GM19043 (cell line): ENCODE measurements around the gene ZSCAN30.

Source experiments
- ATAC-seq: cut with Tn5 transposase; IDR thresholded peaks from one replicate; pipeline ENCODE4 v1.9.1; 2021; ENCODE audit warnings: low read depth; ENCODE audit not compliant: unreplicated experiment

The ZSCAN30 gene

DNA sequence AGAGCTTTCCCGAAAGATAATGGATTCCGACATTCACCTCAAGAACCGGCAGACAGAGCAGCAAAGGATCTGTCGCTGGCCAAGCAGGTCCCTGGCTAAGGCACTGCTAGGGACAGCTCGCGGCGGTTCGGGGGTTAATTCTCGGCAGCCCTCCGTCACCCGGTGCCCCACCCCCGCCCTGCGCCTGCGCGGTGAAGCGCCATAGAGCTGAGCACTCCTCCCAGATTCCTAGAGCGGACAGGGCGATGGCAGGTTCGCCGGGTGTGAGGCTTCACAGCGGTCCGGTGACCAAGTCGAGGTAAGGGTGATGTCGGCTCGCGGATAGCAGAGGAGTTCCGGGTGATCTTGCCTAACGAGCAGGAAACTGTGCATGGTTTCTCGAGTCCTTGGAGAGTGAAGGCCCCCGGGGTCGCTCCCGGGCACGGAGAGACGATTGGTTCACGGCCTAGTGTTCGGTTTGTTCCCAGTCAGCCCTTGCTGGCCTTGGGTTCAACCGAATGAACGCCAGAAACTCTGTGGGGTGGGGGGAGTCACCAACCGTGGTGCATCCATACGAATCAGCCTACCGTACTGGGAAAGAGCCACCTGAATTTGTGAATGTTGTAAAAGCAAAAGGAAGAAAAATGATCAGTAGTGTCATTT lies at the start of gene ZSCAN30:
TSS of gene ZSCAN30 (minus strand) at position 136 of the 642 bp plus-strand sequence. CDS start 25,877 bp downstream, outside the sequence.
- peak; percentile 90 for ATAC-seq

DNA sequence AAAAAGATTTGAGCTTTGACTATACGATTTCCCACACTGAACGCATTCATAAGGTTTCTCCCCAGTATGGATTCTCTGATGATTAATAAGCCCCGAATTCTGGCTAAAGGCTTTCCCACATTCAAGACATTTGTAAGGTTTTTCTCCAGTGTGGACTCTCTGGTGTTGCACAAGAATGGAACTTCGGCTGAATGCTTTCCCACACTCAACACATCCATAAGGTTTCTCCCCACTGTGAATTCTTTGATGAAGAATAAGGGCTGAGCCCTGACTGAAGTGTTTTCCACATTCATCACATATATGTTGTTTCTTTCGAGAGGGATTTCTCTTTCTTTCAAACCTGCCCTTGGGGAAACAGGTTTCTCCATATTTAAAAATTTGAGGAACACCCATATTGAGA lies 47.3 kb upstream of the ZSCAN30 start:
- no peak for ATAC-seq

DNA sequence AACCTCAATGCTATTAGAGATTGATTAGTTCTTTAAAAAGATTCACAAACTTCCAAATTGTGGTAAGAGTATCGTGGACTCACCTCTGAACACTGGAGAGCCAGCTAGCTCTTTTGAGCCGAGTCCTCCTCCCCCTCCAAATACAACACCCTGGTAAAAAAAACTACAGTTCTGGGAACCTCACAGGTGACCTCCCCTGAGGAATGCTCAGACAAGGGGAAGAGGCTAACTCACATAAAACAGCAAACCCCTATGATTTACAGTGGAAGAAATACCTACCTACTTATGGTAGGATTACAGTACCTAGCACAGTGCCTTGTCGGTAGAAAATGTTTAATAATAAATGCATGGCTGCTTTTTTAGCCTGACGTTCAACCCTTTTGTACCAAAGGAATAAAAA lies 45.8 kb upstream of the ZSCAN30 start:
- no peak for ATAC-seq

DNA sequence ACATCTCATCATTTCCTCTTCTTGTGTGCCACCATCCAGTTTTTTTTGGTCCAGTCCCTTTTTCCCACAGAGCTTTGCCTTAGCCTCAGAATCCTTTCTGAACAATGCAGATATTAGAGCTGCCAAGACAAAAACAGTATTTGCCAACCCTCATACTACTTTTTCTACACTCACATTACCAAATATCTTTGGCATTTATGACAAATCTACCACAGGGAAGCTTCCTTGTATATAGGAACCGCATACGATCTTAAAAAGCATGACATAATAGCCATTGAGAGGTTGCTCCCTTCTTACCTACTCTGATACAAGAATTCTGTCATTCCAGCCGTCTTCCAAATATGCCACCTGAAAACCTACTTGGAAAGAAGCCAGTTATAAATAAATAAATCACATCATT lies 44.8 kb upstream of the ZSCAN30 start:
- no peak for ATAC-seq

DNA sequence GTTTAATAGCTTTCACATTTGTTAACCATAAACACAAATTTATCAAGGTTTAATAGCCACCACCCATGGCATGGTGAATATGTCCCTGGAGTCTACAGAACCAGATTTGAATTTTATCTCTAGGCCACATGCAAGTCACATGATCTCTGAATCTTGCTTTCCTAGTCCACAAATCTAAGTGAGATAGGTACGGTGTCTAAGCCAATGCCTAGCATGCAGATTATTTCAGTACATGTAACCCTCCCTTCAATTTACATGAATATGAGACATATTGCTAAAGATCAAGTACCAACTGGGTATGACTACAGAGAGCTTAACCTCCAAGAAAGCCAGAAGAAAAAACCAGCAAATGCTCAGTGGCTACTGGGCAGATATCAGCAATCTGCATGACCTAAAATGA lies 44.2 kb upstream of the ZSCAN30 start:
- ATAC-seq, result no peak

DNA sequence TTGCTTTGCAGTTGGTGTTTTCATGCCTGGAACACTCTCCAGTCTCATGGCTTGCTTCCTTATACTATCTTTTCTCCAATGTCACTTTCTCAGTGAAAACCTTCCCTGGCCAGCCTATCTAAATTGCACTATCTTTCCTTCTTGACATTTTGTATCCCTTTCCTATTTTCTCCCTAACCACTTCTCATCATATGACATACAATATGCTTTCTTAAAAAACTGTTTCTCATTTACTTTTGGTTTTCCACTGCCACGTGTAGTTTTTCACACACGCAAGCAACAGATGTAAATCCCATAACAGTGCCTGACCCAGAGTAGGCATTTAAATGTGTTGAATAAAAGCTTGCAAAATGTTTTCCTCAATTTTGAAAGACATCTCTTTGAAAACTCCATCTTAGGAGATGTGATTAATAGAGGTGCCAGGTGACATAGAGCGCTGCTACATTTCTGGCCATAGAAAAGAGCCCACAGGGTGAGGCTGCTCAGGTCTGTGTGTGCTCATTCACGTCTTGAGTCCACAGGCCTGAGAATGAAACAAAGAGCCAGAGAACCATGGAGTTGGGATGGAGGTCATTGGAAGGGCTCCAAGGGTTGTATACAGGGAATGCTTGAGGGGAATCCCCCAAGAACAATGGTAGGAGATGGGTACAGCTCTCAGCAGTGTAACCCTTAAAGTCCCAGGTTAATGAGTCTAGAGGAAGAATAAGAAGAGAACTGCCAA lies 41.5 kb upstream of the ZSCAN30 start:
- ATAC-seq, result no peak

DNA sequence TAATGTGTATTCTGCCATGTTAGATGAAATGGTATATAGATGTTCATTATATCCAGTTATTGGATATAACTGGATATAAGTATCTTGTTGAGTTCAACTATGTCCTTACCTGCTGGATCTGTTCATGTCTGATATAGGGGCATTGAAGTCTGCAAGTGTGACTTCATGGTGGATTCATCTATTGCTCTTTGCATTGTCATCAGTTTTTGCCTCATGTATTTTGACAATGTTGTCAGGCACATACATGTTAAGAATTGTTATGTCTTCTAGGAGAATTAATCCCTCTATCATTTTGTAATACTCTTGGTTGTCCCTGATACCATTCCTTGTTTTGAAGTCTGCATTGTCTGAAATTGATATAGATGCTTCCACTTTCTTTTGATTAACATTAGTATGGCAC lies 38.8 kb upstream of the ZSCAN30 start:
- ATAC-seq, result no peak

DNA sequence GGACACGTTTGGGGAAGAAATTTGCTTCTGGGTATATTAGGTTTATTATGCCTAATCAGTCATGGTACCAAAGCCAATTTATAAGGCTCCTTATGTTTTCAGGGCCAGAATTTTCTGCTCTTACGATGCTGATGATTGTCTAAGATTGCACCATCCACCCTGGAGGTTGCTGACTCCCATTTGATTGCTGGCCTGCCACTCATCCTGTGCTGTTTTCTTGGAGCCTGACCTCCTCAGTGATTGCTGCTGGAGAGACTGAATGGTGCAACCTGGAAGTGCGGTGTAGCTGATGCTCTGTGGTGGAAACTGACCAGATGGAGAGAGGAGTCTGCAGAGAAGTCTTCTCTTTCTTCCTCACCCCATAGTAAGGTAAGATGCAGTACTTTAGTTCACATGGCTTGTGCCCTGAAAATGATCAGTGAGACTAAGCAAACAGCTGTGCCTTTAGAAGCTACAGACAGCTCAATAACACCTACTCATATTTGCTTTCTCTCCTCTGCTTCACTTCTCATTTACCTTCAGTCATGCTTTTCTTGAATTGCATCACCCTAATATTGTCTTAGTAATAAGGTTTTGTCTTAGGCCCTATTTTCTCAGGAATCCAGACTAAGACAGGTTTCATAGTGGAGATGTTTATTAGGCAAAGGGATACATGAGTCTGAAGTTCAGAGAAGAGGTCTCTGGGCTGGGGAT lies 36.8 kb upstream of the ZSCAN30 start:
- ATAC-seq, result no peak

DNA sequence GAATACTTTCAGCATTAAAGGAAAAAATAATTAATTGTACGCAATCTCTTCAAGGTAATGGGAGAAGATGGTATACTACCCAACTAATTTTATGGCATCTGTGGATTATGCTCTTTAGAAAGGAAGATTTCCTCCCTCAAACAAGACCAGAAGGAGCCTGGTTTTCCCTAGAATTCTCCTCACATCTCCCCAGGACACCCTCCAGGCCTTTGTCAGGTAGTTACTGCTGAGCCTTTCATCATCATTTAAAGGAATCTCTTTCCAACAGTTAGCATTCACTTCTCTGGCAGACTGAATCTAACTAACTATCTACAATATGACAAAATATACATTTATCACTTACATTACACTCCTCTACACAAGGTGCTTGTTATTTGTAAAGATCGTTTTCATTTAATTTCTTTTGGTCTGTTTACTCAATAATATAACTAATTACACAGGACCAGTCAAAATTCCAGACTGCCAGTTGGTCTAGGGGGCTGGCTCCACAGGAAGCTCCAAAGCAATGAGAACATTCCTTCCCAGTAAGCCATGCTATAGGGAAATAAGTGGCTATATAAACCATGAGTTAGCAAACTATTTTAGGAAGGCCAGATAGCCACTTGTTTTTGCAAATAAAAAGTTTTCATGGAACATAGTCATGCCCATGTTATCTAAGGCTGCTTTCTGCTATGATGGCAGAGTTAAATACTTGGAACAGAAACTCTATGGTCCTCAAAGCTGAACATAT lies 35.1 kb upstream of the ZSCAN30 start:
- ATAC-seq, result no peak

DNA sequence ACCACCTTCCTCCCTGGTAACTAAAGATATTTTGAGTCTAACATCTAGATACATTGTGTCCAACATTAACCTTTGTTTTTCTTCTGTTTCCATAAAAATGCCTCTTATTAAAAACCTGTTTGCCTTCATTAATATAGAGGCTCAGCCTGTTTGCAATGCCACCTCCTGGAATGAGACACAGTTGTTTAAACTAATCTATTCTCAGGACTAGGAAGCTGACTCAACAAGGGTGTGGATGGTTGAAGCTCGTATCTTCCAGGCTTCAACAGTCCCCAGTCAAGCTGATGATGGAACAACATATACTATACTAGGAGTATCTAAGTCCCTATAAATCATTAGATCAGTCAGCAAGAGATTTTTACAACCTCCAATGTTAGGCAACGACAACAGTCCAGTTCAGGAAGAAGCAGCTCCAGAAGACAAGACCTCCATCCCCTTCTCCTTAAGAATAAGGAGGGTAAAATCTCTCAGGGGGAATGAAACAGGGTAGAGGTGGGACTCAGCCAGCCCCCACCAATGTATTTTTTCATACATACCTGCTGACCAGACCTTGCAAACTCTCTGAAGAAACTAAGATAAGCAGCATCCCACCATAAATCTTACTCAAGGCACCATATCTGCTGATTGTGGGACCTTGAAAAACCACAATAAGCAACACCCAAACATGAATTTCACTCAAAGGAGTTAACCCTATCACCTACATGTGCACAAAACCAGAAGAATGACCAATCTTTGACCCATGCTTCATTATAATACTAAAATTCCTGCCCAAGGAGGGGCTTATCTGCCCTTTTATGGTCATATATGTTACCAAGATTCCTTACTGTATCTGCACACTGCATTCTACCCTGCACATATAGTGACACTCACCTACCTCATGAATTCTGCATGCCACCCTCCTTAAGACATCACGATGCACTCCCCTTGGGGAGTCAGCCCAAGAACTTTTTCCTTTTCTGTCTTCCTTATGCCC lies 32.7 kb upstream of the ZSCAN30 start:
- no peak for ATAC-seq

DNA sequence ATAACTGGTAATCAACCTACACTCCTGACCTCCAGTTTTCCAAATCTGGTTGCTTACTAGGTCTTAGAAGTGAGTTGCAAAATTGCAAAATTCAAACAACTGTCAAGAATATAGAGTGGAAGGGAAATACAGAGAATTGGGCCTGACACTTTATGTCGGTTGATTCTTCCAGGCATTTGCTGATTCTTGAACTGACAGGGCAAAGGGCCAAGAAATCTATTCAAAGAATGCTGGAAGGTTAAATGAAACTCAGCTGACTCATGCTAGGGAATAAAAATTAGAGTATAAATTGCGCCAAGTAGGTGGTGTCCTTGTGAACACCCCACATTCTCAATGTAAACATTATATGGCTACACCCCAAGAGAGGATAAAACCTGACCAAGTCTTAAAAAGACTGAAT lies 21.5 kb upstream of the ZSCAN30 start:
- no peak for ATAC-seq

DNA sequence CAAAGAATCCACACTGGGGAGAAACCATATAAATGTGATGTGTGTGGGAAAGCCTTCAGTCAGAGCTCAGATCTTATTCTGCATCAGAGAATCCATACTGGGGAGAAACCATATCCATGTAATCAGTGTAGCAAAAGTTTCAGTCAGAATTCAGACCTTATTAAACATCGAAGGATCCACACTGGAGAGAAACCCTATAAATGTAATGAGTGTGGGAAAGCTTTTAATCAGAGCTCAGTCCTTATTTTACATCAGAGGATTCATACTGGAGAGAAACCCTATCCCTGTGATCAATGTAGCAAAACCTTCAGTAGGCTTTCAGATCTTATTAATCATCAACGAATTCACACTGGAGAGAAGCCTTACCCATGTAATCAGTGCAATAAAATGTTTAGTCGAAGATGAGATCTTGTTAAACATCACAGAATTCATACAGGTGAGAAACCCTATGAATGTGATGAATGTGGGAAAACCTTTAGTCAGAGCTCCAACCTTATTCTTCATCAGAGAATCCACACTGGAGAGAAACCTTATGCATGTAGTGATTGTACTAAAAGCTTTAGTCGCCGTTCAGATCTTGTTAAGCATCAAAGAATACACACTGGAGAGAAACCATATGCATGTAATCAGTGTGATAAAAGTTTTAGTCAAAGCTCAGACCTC lies 16.7 kb upstream of the ZSCAN30 start:
- ATAC-seq, result no peak

DNA sequence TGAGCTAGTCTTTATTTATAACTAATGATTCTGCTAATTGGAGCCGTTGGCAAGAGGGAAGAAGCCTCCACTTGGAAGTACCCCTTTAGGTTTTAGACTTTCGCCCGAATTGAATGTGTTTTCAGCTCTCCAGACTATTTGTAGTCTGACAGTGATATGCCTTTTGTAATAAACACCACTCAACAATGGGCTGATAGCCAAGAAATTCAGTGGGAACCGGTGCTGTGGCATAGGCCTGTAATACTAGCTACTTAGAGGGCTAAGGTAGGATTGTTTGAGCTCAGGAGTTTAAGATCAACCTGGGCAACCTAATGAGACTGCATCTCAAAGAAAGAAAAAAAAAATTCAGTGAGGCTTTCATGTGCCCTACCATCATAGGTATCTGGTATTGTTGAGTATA lies 13.6 kb upstream of the ZSCAN30 start:
- no peak for ATAC-seq

DNA sequence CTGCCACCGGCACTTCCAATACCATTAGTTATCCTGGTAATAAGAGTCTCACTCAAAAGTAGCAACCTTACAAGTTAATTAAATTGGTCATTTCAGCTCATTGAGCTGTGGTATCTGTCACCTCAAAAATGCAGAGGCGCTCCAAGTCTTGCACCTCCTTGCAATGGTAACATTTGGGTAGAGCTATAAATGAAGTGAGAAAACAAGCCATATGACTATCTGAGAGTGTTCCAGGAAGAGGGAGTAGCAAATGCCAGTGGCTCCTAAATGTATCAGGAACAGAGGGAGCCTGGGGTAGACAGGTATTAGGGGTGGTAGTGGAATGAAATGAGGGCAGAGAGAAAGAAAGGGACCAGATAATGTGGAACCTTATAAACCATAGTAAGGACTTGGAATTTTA lies 6.0 kb upstream of the ZSCAN30 start:
- no peak for ATAC-seq

DNA sequence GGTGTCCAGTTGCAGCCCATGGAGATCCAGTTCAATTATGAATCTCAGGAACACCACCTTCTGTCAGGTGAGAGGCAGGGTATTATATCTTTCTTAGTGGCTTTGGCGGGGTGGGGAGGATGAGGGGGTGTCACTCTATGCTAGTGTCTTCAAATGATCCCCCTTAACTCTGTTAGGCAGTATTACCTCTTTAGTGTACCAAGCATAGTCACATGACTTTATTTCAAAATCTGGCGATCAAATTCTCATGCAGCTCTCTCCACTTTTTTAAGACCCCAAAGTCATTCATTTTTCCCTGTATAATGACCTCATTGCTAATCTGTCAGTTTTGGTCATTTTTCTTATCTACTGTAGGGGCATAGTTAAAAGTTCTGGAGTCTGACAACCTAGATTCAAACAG lies 1.1 kb upstream of the ZSCAN30 start:
- no peak for ATAC-seq

DNA sequence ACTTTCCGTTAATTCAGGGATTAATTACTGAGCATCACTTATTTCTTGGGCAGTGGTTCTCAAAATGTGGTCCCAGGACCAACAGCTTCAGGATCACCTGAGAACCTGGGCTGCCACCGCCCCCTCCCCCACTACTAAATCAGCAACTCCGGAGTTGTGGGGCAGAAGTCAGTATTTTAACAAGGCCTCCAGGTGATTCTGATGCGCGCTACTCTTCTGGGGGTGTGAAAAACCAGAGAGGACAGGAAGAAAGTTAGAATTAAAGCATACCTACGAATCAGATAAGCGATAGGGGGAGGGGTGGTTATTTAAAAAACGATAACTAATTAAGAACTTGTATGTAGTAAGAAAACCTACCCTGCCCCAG lies 319 bp downstream of the ZSCAN30 start:
- ATAC-seq, result peak; percentile 29

DNA sequence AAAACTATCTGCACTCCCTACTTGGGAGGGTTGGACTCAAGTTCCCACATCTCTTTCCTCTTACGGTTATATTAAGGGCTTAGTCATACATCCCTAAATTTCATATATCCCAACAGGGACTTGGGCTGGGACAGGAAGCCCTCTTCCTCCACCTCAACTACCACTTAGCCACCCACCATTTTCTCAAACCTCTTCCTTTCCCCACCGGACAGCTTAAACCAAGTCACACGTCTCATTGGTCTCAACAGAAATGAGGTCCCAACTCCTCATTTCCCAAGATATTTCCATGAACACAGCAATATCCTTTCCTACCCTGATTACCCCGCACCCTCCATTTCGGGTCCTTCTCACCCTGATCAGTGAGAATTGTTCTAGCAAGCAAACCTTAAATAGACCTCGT lies 736 bp downstream of the ZSCAN30 start:
- no peak for ATAC-seq

DNA sequence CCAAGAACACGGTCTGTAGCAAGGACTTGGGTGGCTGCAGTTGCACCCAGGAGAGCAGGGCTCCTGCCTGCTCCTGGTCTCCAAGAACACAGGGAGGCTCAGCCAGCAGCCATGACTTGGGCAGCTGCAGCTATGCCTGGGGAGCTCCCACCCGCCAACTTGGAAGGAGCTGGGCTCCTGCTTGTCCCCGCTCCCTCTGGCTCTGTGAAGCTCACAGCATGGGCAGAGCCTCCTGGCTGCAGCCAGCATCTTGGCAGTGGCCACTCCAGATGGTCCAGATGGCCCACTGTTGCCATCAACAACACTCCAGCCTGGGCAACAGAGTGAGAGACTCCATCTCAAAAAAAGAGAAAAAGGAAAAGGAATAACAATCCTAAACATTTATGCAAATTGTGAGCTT lies 5.2 kb downstream of the ZSCAN30 start:
- no peak for ATAC-seq

DNA sequence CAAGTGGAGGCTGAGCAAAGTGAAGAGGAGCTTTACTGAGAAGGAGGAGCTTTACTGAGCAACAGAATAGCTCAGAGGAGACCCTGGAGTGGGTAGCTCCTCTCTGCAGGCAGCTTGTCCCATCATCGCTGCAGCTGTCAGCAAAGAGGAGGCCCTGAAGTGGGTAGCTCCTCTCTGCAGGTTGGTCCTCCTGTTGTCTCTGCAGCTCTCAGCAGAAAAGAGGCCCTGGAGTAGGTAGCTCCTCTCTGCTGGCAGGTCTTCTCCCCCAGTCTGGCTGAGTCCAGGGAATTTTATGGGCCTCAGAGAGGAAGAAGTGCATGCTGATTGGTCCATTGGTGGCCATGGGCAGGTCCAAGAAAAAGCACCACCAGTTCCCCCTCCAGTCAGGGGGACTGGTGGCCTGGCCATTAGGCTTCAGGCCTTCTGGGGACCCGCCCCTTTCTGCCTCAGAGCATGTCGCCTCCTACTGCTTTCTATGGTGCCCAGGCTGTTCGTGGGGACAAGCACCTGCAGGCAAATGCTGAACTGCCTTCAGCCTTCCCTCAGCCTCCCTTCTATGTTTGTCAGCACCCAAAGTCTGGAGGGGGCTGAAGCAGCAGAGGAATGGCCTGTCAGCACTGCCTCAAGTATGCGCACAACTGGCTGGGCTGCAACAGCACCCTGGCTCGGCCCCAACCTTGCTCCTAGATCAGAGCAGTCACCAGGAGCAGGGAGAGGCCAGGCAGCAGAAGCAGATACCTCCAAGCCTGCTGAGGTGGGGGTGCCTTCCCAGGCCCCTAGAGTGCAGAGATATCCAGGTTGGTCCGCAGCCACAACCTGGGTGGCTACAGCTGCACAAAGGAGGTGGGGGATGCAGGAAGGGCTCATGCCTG lies 5.9 kb downstream of the ZSCAN30 start:
- no peak for ATAC-seq
